ENCODE data around the gene PACS1.
"Not testable (repeated sequence)": the region's sequence is repeated elsewhere in the genome, so short reads cannot be mapped to it uniquely, and the experiment has no call there.

PACS1 gene

GRCh38 chr11:66069715-66070603 lies at the start of gene PACS1:
Gene PACS1, plus strand, starts transcription at chr11:66070272. Its CDS starts 215 bp downstream, at chr11:66070487.
- peaks cover 65% of the 10 kb centered on the region for H3K36me3 ChIP-seq (ENCODE audit: insufficient read depth, low read length)
- peaks cover 52% of the 10 kb centered on the region for H3K4me1 ChIP-seq (ENCODE audit: insufficient read depth, low read length, severe bottlenecking)
- no peak within 1 kb of the TSS for H2AFZ ChIP-seq (ENCODE audit: low read length)
- H3K4me2 ChIP-seq (ENCODE audit: low read length): peak within 1 kb of the TSS; percentile 78
- 0 out of 2 replicates have a peak, but pooled peaks cover 3% of the 10 kb centered on the region for H3K9me3 ChIP-seq (ENCODE audit: low read length)
- peak within 1 kb of the TSS; percentile 91 for H3K27ac ChIP-seq (ENCODE audit: low read depth, low read length, poor library complexity, severe bottlenecking)
- H3K4me3 ChIP-seq (ENCODE audit: low read depth, low read length, poor library complexity, severe bottlenecking): peak within 1 kb of the TSS; percentile 89
- no peaks in the 10 kb centered on the region for H4K20me1 ChIP-seq (ENCODE audit: insufficient read depth, low read length)
- H3K79me2 ChIP-seq (ENCODE audit: insufficient read depth, low read length): peaks cover 25% of the 10 kb centered on the region
- H3K9me2 ChIP-seq (ENCODE audit: low read depth, low read length): no peaks in the 10 kb centered on the region
- H3F3A ChIP-seq (ENCODE audit: insufficient read depth, low read length): peaks cover 11% of the 10 kb centered on the region; the same call in 1 of the 2 replicates
- no peaks in the 10 kb centered on the region for H3K27me3 ChIP-seq (ENCODE audit: insufficient read depth, low read length)
- H3K9ac ChIP-seq (ENCODE audit: low read length): peak within 1 kb of the TSS; percentile 91
- TF ChIP-seq EZH2 (IDR thresholded peaks at IDR 0.05; ENCODE audit: borderline replicate concordance, low read length) (no peak), CTCF (IDR thresholded peaks at IDR 0.05; ENCODE audit: low read length) (no peak)

- Histone ChIP-seq H3K9ac (ENCODE audit: low read length) (no peak overlapping the region), H3K4me1 (ENCODE audit: insufficient read depth, low read length, severe bottlenecking) (peaks cover 3% of the 10 kb centered on the region), H3K79me2 (ENCODE audit: insufficient read depth, low read length) (no peaks in the 10 kb centered on the region), H4K20me1 (ENCODE audit: insufficient read depth, low read length) (no peaks in the 10 kb centered on the region), H3K36me3 (ENCODE audit: insufficient read depth, low read length) (no peaks in the 10 kb centered on the region), H2AFZ (ENCODE audit: low read length) (no peak overlapping the region), H3K27ac (ENCODE audit: low read depth, low read length, poor library complexity, severe bottlenecking) (no peak overlapping the region), H3F3A (ENCODE audit: insufficient read depth, low read length) (no peaks in the 10 kb centered on the region), H3K4me2 (ENCODE audit: low read length) (no peak overlapping the region), H3K9me2 (ENCODE audit: low read depth, low read length) (no peaks in the 10 kb centered on the region), H3K4me3 (ENCODE audit: low read depth, low read length, poor library complexity, severe bottlenecking) (no peak overlapping the region), H3K27me3 (ENCODE audit: insufficient read depth, low read length) (0 out of 2 replicates have a peak, but pooled peaks cover 7% of the 10 kb centered on the region), H3K9me3 (ENCODE audit: low read length) (no peaks in the 10 kb centered on the region)
- TF ChIP-seq CTCF (IDR thresholded peaks at IDR 0.05; ENCODE audit: low read length): no peak
- TF ChIP-seq EZH2 (IDR thresholded peaks at IDR 0.05; ENCODE audit: borderline replicate concordance, low read length): no peak
Measured at GRCh38 chr11:66020618-66021357, 49.3 kb upstream of the PACS1 start.

- Histone ChIP-seq H3K79me2 (ENCODE audit: insufficient read depth, low read length) (no peaks in the 10 kb centered on the region), H3K27ac (ENCODE audit: low read depth, low read length, poor library complexity, severe bottlenecking) (no peak overlapping the region), H3K4me1 (ENCODE audit: insufficient read depth, low read length, severe bottlenecking) (peaks cover 3% of the 10 kb centered on the region), H3K9ac (ENCODE audit: low read length) (0 out of 2 replicates have a peak overlapping the region, but pooled peaks have one; percentile 27), H3K27me3 (ENCODE audit: insufficient read depth, low read length) (0 out of 2 replicates have a peak, but pooled peaks cover 8% of the 10 kb centered on the region), H2AFZ (ENCODE audit: low read length) (no peak overlapping the region), H3K9me3 (ENCODE audit: low read length) (no peaks in the 10 kb centered on the region), H4K20me1 (ENCODE audit: insufficient read depth, low read length) (no peaks in the 10 kb centered on the region), H3F3A (ENCODE audit: insufficient read depth, low read length) (no peaks in the 10 kb centered on the region), H3K4me3 (ENCODE audit: low read depth, low read length, poor library complexity, severe bottlenecking) (no peak overlapping the region), H3K36me3 (ENCODE audit: insufficient read depth, low read length) (no peaks in the 10 kb centered on the region), H3K4me2 (ENCODE audit: low read length) (peak overlapping the region; percentile 55), H3K9me2 (ENCODE audit: low read depth, low read length) (no peaks in the 10 kb centered on the region)
- TF ChIP-seq EZH2 (IDR thresholded peaks at IDR 0.05; ENCODE audit: borderline replicate concordance, low read length) (no peak), CTCF (IDR thresholded peaks at IDR 0.05; ENCODE audit: low read length) (peak; percentile 90)
Measured at GRCh38 chr11:66022401-66023185, 47.5 kb upstream of the PACS1 start.

- H3K27ac ChIP-seq (ENCODE audit: low read depth, low read length, poor library complexity, severe bottlenecking); H3K9me2 ChIP-seq (ENCODE audit: low read depth, low read length); H3K9ac ChIP-seq (ENCODE audit: low read length); H3K79me2 ChIP-seq (ENCODE audit: insufficient read depth, low read length); H3F3A ChIP-seq (ENCODE audit: insufficient read depth, low read length); H3K4me1 ChIP-seq (ENCODE audit: insufficient read depth, low read length, severe bottlenecking); H4K20me1 ChIP-seq (ENCODE audit: insufficient read depth, low read length); H3K9me3 ChIP-seq (ENCODE audit: low read length); H3K4me2 ChIP-seq (ENCODE audit: low read length); H3K4me3 ChIP-seq (ENCODE audit: low read depth, low read length, poor library complexity, severe bottlenecking); H2AFZ ChIP-seq (ENCODE audit: low read length); H3K36me3 ChIP-seq (ENCODE audit: insufficient read depth, low read length); H3K27me3 ChIP-seq (ENCODE audit: insufficient read depth, low read length): not testable (repeated sequence)
Measured at GRCh38 chr11:66023186-66023440, 47.0 kb upstream of the PACS1 start.

Measured in OCI-LY1 (cell line).